CD14-positive monocyte (primary cell): ENCODE measurements around the gene UBE2I. TPM values are rescaled to one million over a fixed set of nuclear protein-coding genes. Genes with fewer than 3 reads are reported as not detected.

ENCODE experiments used
- DNase-seq, 3 donors: peaks; one replicate each; pipeline ENCODE4 v3.0.0-alpha.2; 2011 to 2022
- H2AFZ ChIP-seq: 2 replicates; pipeline ENCODE4 v1.6.0; 2012; ENCODE audit warnings: mild to moderate bottlenecking, low read depth, low read length, inconsistent platforms; ENCODE audit not compliant: insufficient read depth, poor library complexity, severe bottlenecking
- H3K27ac ChIP-seq, 2 donors: 1 replicate in 1 of 2; 2 replicates in 1 of 2; pipeline ENCODE4 v1.5.1; 2012 to 2013; ENCODE audit warnings: low read length in 2 of 2, control low read depth in 1 of 2, inconsistent platforms in 1 of 2, low read depth in 1 of 2, mild to moderate bottlenecking in 1 of 2
- H3K27me3 ChIP-seq, 2 donors: one replicate each; pipeline versions ENCODE4 v1.6.0 to v1.6.1; 2011 to 2013; ENCODE audit warnings: low read length in 2 of 2; ENCODE audit not compliant: control insufficient read depth in 2 of 2, insufficient read depth in 2 of 2
- H3K36me3 ChIP-seq, 2 donors: replicated peaks in 1 of 2; 1 replicate in 1 of 2; 2 replicates in 1 of 2; pipeline versions ENCODE4 v1.5.1 to v1.6.1; 2012 to 2013; ENCODE audit warnings: low read length in 2 of 2, control low read depth in 1 of 2, inconsistent platforms in 1 of 2, mild to moderate bottlenecking in 1 of 2; ENCODE audit not compliant: insufficient read depth in 2 of 2, control insufficient read depth in 1 of 2
- H3K4me1 ChIP-seq, 2 donors: 1 replicate in 1 of 2; 2 replicates in 1 of 2; pipeline versions ENCODE4 v1.5.1 to v1.6.1; 2012 to 2013; ENCODE audit warnings: low read length in 2 of 2, control low read depth in 1 of 2, inconsistent platforms in 1 of 2, mild to moderate bottlenecking in 1 of 2, moderate library complexity in 1 of 2; ENCODE audit not compliant: insufficient read depth in 2 of 2, control insufficient read depth in 1 of 2
- H3K4me2 ChIP-seq: replicated peaks from 2 replicates; pipeline ENCODE3; 2012; ENCODE audit warnings: low read length, moderate library complexity, mild to moderate bottlenecking; ENCODE audit not compliant: poor library complexity, severe bottlenecking; ENCODE audit errors: extremely low read depth
- H3K4me3 ChIP-seq, 3 experiments: fragments of 200-600 bp in 1 of 3; sonication (generic) in 1 of 3; replicated peaks in 1 of 3; 1 replicate in 2 of 3; 2 replicates in 1 of 3; pipeline ENCODE4 v1.5.1; 2011 to 2013; ENCODE audit warnings: low read length in 3 of 3, mild to moderate bottlenecking in 3 of 3, control low read depth in 2 of 3, low read depth in 2 of 3, inconsistent platforms in 1 of 3, moderate library complexity in 1 of 3
- H3K79me2 ChIP-seq: 2 replicates; pipeline ENCODE4 v1.6.0; 2012; ENCODE audit warnings: mild to moderate bottlenecking, control low read depth, inconsistent platforms, low read length, moderate library complexity; ENCODE audit not compliant: insufficient read depth
- H3K9ac ChIP-seq: 2 replicates; pipeline ENCODE4 v1.6.0; 2017; ENCODE audit warnings: low read length, mild to moderate bottlenecking; ENCODE audit not compliant: insufficient read depth, poor library complexity, severe bottlenecking
- H3K9me3 ChIP-seq, 2 donors: replicated peaks in 1 of 2; 1 replicate in 1 of 2; 2 replicates in 1 of 2; pipeline versions ENCODE4 v1.5.1 to v1.6.1; 2012 to 2013; ENCODE audit warnings: low read length in 2 of 2, control low read depth in 1 of 2; ENCODE audit not compliant: control insufficient read depth in 1 of 2, insufficient read depth in 1 of 2
- H4K20me1 ChIP-seq: 2 replicates; pipeline ENCODE4 v1.6.0; 2012; ENCODE audit warnings: mild to moderate bottlenecking, low read length, control low read depth, moderate library complexity; ENCODE audit not compliant: insufficient read depth
- H3K27ac Mint-ChIP-seq, 7 donors: one replicate each; pipeline ENCODE4 v1.8.0; 2020; ENCODE audit warnings: mild to moderate bottlenecking in 7 of 7, mixed read lengths in 7 of 7, moderate library complexity in 6 of 7, inconsistent platforms in 2 of 7
- H3K27me3 Mint-ChIP-seq, 3 donors: one replicate each; pipeline ENCODE4 v1.8.0; 2021 to 2022; ENCODE audit warnings: low read depth in 3 of 3, mild to moderate bottlenecking in 3 of 3, mixed read lengths in 3 of 3, moderate library complexity in 3 of 3, inconsistent platforms in 1 of 3
- H3K36me3 Mint-ChIP-seq, 2 donors: one replicate each; pipeline ENCODE4 v1.8.0; 2020; ENCODE audit warnings: mixed read lengths in 2 of 2, inconsistent platforms in 1 of 2, mild to moderate bottlenecking in 1 of 2
- H3K4me1 Mint-ChIP-seq: one replicate; pipeline ENCODE4 v1.8.0; 2020; ENCODE audit warnings: mild to moderate bottlenecking, mixed read lengths
- H3K4me3 Mint-ChIP-seq, 2 donors: one replicate each; pipeline ENCODE4 v1.8.0; 2020; ENCODE audit warnings: mild to moderate bottlenecking in 2 of 2, mixed read lengths in 2 of 2, moderate library complexity in 1 of 2
- H3K9me3 Mint-ChIP-seq, 7 donors: one replicate each; pipeline ENCODE4 v1.8.0; 2020 to 2022; ENCODE audit warnings: mixed read lengths in 7 of 7, mild to moderate bottlenecking in 6 of 7, moderate library complexity in 6 of 7, inconsistent platforms in 2 of 7
- CTCF ChIP-seq: fragments of 200-600 bp; IDR thresholded peaks from one replicate; pipeline ENCODE4 v1.8.0; 2022; ENCODE audit warnings: antibody characterized with exemption, mild to moderate bottlenecking
- WGBS: methylation state at CpG from one replicate; pipeline ENCODE4 v1.1.5; 2013; ENCODE audit warnings: missing lambda C conversion rate; ENCODE audit not compliant: insufficient coverage; 5-methylcytosine and 5-hydroxymethylcytosine counted together
- intact Hi-C, 2 donors: fragments of 100-400 bp; cut with micrococcal nuclease; formaldehyde crosslinking; loops; one replicate each; pipeline versions ENCODE4 v1.15.0 to v1.15.1; 2023
- polyA plus RNA-seq, 3 donors: library from polyadenylated mRNA; depleted of rRNA in 1 of 3; unstranded in 2 of 3; stranded (reverse) in 1 of 3; fragments of 300-500 nt in 2 of 3; fragments of >200 nt in 1 of 3; fragmentation: Illumina TruSeq in 2 of 3; gene quantifications; 1 replicate in 2 of 3; 2 replicates in 1 of 3; pipeline ENCODE4 v1.2.3, GENCODE V29; 2012 to 2021

The UBE2I gene
- polyA plus RNA-seq, 3 donors: 76.8 to 112 (median 88.8) TPM

DNA sequence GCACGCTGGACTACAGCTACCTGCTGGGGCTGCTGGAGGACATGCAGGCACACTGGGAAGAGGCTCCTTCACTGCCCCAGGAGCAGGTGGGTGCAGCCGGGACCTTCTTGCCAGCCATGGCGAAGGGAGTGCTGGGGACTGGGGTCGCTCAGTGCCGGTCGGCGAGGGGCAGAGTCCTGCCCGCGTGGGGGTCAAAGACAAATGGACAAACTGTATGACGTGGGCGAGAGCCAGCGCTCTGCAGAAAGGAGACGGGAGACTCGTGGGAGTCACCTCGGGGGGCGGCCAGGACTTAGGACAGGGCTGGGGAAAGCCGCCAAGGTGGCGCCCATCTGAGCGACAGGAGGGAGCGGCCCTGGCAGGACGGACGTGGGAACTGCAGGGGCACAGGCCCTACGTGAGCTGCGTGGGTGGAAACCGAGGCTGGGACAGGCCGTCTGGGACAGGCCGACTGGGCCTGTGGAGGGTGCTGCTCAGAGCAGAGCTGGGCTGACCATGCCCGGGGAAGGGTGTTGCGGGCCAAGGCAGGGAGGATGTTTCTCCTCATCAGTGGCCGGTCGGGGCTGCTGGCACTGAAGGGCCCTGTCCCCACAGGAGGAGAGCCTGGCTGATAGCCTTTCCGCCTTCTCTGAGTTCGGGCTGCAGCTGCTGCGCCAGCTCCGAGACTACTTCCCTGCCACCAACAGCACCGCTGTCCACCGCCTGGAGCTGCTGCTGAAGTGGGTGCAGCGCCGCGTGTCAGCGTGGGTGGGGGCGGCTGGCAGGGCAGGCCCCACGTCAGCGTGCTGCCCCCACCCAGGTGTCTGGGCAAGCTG lies 34.2 kb downstream of the UBE2I start:
- peak overlapping the region in 1 of 3 experiments; percentile 49 for H3K4me3 ChIP-seq

DNA sequence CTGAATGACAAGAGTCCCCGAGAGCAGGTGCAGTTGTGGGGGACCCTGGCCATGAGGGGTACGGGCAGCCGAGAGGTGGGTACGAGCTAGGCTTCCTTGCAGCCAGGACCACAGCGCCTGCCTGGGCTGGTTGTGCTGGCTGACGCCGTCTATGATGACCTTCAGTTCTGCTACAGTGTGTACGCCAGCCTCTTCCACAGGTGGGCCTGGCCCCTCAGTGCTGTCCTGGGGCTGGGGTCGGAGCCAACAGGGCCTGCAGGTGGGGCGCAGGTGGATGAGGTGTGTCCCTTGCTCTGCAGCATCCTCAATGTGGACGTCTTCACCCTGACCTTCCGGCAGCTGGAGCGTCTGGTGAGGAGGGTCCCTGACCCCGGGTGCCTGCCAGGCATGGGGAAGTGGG lies 35.1 kb downstream of the UBE2I start:
- Mint-ChIP-seq H3K27ac (no peak overlapping the region), H3K27me3 (peaks cover 2 to 10% (median 2%) of the 10 kb centered on the region in 3 donors), H3K4me1 (peaks cover 12% of the 10 kb centered on the region), H3K36me3 (peaks cover 9 to 19% of the 10 kb centered on the region in 2 donors), H3K9me3 (peaks cover 0 to 3% (median 0%) of the 10 kb centered on the region in 7 donors), H3K4me3 (no peak overlapping the region)
- Histone ChIP-seq H3K9ac (no peak overlapping the region), H3K9me3 (no peaks in the 10 kb centered on the region), H3K4me2 (no peak overlapping the region), H3K4me1 (peaks cover 12 to 17% of the 10 kb centered on the region in 2 donors), H3K79me2 (no peaks in the 10 kb centered on the region), H4K20me1 (no peaks in the 10 kb centered on the region), H3K27ac (no peak overlapping the region), H2AFZ (no peak overlapping the region), H3K27me3 (no peaks in the 10 kb centered on the region), H3K36me3 (peaks cover 13 to 14% of the 10 kb centered on the region in 2 donors), H3K4me3 (no peak overlapping the region)
- DNase-seq: no peak
- WGBS: 87% methylated on average over 14 of the region's 14 CpGs
- no peak for TF ChIP-seq CTCF
- intact Hi-C loops: no loop called here

More for the DNA sequence above, 34.2 kb downstream of the UBE2I start:
- H4K20me1 ChIP-seq: no peaks in the 10 kb centered on the region
- no peak for TF ChIP-seq CTCF
- H3K4me2 ChIP-seq: peak overlapping the region; percentile 61
- no peak overlapping the region for H2AFZ ChIP-seq
- no peak overlapping the region for H3K27ac Mint-ChIP-seq
- H3K36me3 ChIP-seq: peaks cover 4 to 5% of the 10 kb centered on the region in 2 donors
- no peaks in the 10 kb centered on the region for H3K79me2 ChIP-seq
- no peak overlapping the region for H3K9ac ChIP-seq
- WGBS: 73% methylated on average over 43 of the region's 44 CpGs
- intact Hi-C loops: no loop called here
- no peak overlapping the region for H3K27ac ChIP-seq
- H3K9me3 ChIP-seq: no peaks in the 10 kb centered on the region
- H3K4me3 Mint-ChIP-seq: peak overlapping the region in 1 of 2 donors; percentile 67
- peaks cover 12 to 17% of the 10 kb centered on the region in 2 donors for H3K4me1 ChIP-seq
- H3K36me3 Mint-ChIP-seq: peaks cover under 1 to 10% of the 10 kb centered on the region in 2 donors
- peaks cover 2 to 10% (median 6%) of the 10 kb centered on the region in 3 donors for H3K27me3 Mint-ChIP-seq
- no peak for DNase-seq
- H3K4me1 Mint-ChIP-seq: peaks cover 12% of the 10 kb centered on the region
- H3K27me3 ChIP-seq: no peaks in the 10 kb centered on the region
- peaks cover 0 to 3% (median 0%) of the 10 kb centered on the region in 7 donors for H3K9me3 Mint-ChIP-seq
